HepG2 (cell line): ENCODE measurements around the gene RPTOR. TPM values are rescaled to one million over a fixed set of nuclear protein-coding genes. Genes with fewer than 3 reads are reported as not detected.

Experiments
- ATAC-seq: fragments of 200-7000 bp; cut with Tn5 transposase; 3 replicates; pipeline ENCODE4 v1.9.1; 2020; ENCODE audit warnings: mild to moderate bottlenecking, moderate library complexity
- BruUV-seq: library from RNA; stranded (reverse); fragments of 400-500 nt; replicated peaks from 2 replicates; lab custom pipeline; 2021; lab: Mats Ljungman, UMichigan
- CTCF ChIA-PET: fragments of 300-600 bp; formaldehyde crosslinking; extraction: SDS; loops from one replicate; lab custom pipeline; 2021; ENCODE audit warnings: low total read pairs, inconsistent platforms, low intra/inter-chr PET ratio; lab: Yijun Ruan, JAX
- POLR2A ChIA-PET: fragments of 350-600 bp; sonication (Branson Sonifier 250); formaldehyde crosslinking; loops from one replicate; lab custom pipeline; 2020; ENCODE audit warnings: antibody characterized with exemption, inconsistent platforms; lab: Yijun Ruan, JAX
- DNase-seq: peaks from one replicate; pipeline ENCODE4 v3.0.0-alpha.2; 2015; ENCODE audit warnings: low spot score
- FAIRE-seq: peaks from 3 replicates; lab custom pipeline; 2011; peaks lifted over from hg19 to GRCh38; lab: Jason Lieb, UNC
- H2AFZ ChIP-seq: one replicate; pipeline ENCODE4 v1.6.1; 2011; ENCODE audit warnings: low read length, inconsistent platforms
- H3K27ac ChIP-seq: fragments of 300-600 bp; 3 replicates; pipeline ENCODE4 v1.8.0; 2011; ENCODE audit warnings: mixed run types, mild to moderate bottlenecking, mixed read lengths, low read length, inconsistent platforms; ENCODE audit not compliant: insufficient read depth; ENCODE audit errors: extremely low read length
- H3K27me3 ChIP-seq, 2 experiments: fragments of 200-600 bp in 1 of 2; 2 replicates in 1 of 2; 3 replicates in 1 of 2; pipeline versions ENCODE4 v1.6.0 to v1.8.0; 2011; ENCODE audit warnings: low read length in 2 of 2, mild to moderate bottlenecking in 2 of 2, moderate library complexity in 2 of 2, inconsistent platforms in 1 of 2; ENCODE audit not compliant: insufficient read depth in 2 of 2, control insufficient read depth in 1 of 2
- H3K36me3 ChIP-seq, 2 experiments: fragments of 200-600 bp in 1 of 2; replicated peaks in 1 of 2; 2 replicates in 1 of 2; 3 replicates in 1 of 2; pipeline versions ENCODE4 v1.5.1 to v1.8.0; 2011; ENCODE audit warnings: low read length in 2 of 2, inconsistent platforms in 1 of 2; ENCODE audit not compliant: insufficient read depth in 2 of 2, control insufficient read depth in 1 of 2
- H3K4me1 ChIP-seq: 2 replicates; pipeline ENCODE4 v1.5.1; 2012; ENCODE audit warnings: low read length, inconsistent platforms; ENCODE audit not compliant: insufficient read depth
- H3K4me2 ChIP-seq: 2 replicates; pipeline ENCODE4 v1.6.0; 2011; ENCODE audit warnings: low read depth, low read length, inconsistent platforms
- H3K4me3 ChIP-seq, 3 experiments: fragments of 200-600 bp in 1 of 3; sonication (generic), shearing (Covaris generic) in 1 of 3; replicated peaks in 1 of 3; 2 replicates each; pipeline ENCODE4 v1.5.1; 2011 to 2016; ENCODE audit warnings: low read length in 3 of 3, inconsistent platforms in 2 of 3, low read depth in 2 of 3, mild to moderate bottlenecking in 2 of 3, control low read depth in 1 of 3, mixed read lengths in 1 of 3; ENCODE audit not compliant: insufficient read depth in 1 of 3
- H3K79me2 ChIP-seq: one replicate; pipeline ENCODE4 v1.6.1; 2011; ENCODE audit warnings: low read length, inconsistent platforms; ENCODE audit not compliant: insufficient read depth
- H3K9ac ChIP-seq: 2 replicates; pipeline ENCODE4 v1.6.0; 2011; ENCODE audit warnings: mild to moderate bottlenecking, low read depth, low read length, inconsistent platforms; ENCODE audit not compliant: insufficient read depth
- H3K9me3 ChIP-seq: 2 replicates; pipeline ENCODE4 v1.5.1; 2012; ENCODE audit warnings: mild to moderate bottlenecking, low read length
- H4K20me1 ChIP-seq: 2 replicates; pipeline ENCODE4 v1.6.0; 2011; ENCODE audit warnings: inconsistent platforms, mild to moderate bottlenecking, low read length, moderate library complexity; ENCODE audit not compliant: insufficient read depth
- ARNT2 ChIP-seq: sonication (generic); formaldehyde crosslinking; IDR thresholded peaks from 2 replicates; pipeline ENCODE4 v1.8.0; 2022; ENCODE audit warnings: mild to moderate bottlenecking, low read depth, missing genetic modification reagents, moderate library complexity
- ATF1 ChIP-seq: IDR thresholded peaks from 2 replicates; pipeline ENCODE4 v1.6.1; 2016; ENCODE audit warnings: mild to moderate bottlenecking, control low read depth
- HHEX ChIP-seq: IDR thresholded peaks from 2 replicates; pipeline ENCODE4 v1.6.1; 2016; ENCODE audit warnings: control low read depth
- MYC ChIP-seq: sonication (generic); formaldehyde crosslinking; IDR thresholded peaks from 2 replicates; pipeline ENCODE4 v1.9.0; 2021; ENCODE audit warnings: missing genetic modification reagents, borderline replicate concordance
- NCOA2 ChIP-seq: sonication (generic); formaldehyde crosslinking; IDR thresholded peaks from 2 replicates; pipeline ENCODE4 v1.8.0; 2022; ENCODE audit warnings: inconsistent platforms
- NFRKB ChIP-seq: fragments of 450-650 bp; IDR thresholded peaks from 2 replicates; pipeline ENCODE4 v1.6.1; 2017
- ZNF263 ChIP-seq: sonication (generic); formaldehyde crosslinking; IDR thresholded peaks from 2 replicates; pipeline ENCODE4 v1.4.0; 2020; ENCODE audit warnings: missing genetic modification reagents
- ZNF549 ChIP-seq: sonication (generic); formaldehyde crosslinking; IDR thresholded peaks from 2 replicates; pipeline ENCODE4 v1.5.0; 2020; ENCODE audit warnings: missing genetic modification reagents
- WGBS: methylation state at CpG from one replicate; pipeline ENCODE4 v1.1.6; 2017; ENCODE audit warnings: low lambda C conversion rate; 5-methylcytosine and 5-hydroxymethylcytosine counted together
- in situ Hi-C: cut with HindIII; loops from 2 replicates; pipeline ENCODE4 v1.10.0; 2017; ENCODE audit warnings: low pct_unique_long_range_greater_than_20kb; ENCODE audit not compliant: extremely low pct_ligation_motif_present
- intact Hi-C: fragments of 100-400 bp; cut with micrococcal nuclease; formaldehyde crosslinking; loops from one replicate; pipeline ENCODE4 v1.10.0; 2022; ENCODE audit not compliant: unreplicated experiment
- polyA plus RNA-seq, 8 experiments: library from polyadenylated mRNA; depleted of rRNA in 3 of 8; stranded (reverse) in 7 of 8; unstranded in 1 of 8; fragments of >200 nt; fragmentation: Illumina TruSeq in 4 of 8; extraction: Trizol in 4 of 8; gene quantifications; 2 replicates each; pipeline versions ENCODE4 v1.2.1 to v1.2.3, GENCODE V29; 2011 to 2016; ENCODE audit warnings: low read depth in 4 of 8, missing spikeins in 1 of 8, mixed read lengths in 1 of 8; ENCODE audit not compliant: insufficient read depth in 1 of 8
- total RNA-seq, 5 experiments: library from RNA; depleted of rRNA; stranded (reverse); fragments of >200 nt; fragmentation: Illumina TruSeq; extraction: Trizol; gene quantifications; 2 replicates each; pipeline ENCODE4 v1.2.3, GENCODE V29; 2016; ENCODE audit warnings: low read depth in 1 of 5
- TF ChIP-seq, protein P1 (sequence below): sonication (generic); IDR thresholded peaks from 2 replicates; pipeline ENCODE4 v1.6.1; 2016; ENCODE audit warnings: low read depth, borderline replicate concordance
- TF ChIP-seq, protein P2 (sequence below), 2 experiments: sonication (generic) in 1 of 2; formaldehyde crosslinking in 1 of 2; IDR thresholded peaks; 2 replicates each; pipeline versions ENCODE4 v1.5.1 to v1.6.1; 2011 to 2020; ENCODE audit warnings: borderline replicate concordance in 1 of 2, low read depth in 1 of 2, low read length in 1 of 2, mild to moderate bottlenecking in 1 of 2, missing genetic modification reagents in 1 of 2, moderate library complexity in 1 of 2
- TF ChIP-seq, protein P3 (sequence below): IDR thresholded peaks from 2 replicates; pipeline ENCODE4 v1.4.0; 2020; ENCODE audit warnings: mild to moderate bottlenecking, missing genetic modification reagents
- TF ChIP-seq, protein P4 (sequence below): sonication (generic); formaldehyde crosslinking; IDR thresholded peaks from 2 replicates; pipeline ENCODE4 v1.5.0; 2020; ENCODE audit warnings: mild to moderate bottlenecking, missing genetic modification reagents, borderline replicate concordance

Gene RPTOR
- total and polyA plus RNA-seq, 2 of the 13 experiments (the other 11 are each of a cell fraction or from before 2014, with no cell fraction given) = 6.6 to 25.3 TPM

DNA sequence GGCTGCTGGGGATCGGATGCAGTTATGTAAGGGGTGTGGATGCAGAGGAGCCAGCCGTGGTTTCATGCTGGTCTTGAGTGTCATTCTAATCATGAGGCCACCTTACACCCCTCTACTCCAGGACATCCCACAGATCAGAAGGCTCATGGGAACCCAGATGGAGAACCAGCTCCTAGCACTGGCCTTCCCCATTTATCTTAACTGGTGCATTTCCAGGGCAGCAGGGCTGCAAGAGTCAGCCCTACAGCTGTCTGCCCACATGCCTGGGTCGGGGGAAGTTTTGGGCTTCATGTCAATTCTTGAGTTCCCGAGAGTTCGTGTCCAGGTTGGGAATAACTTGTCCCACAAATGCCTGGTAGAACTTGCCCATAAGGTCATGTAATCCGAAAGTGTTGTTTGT is 29.1 kb downstream of the RPTOR start:
- in situ Hi-C loops (no loop called here), intact Hi-C loops (no loop called here)
- Histone ChIP-seq H3K27ac (no peak overlapping the region), H3K4me2 (no peak overlapping the region), H3K4me1 (peaks cover 5% of the 10 kb centered on the region; the same call in 1 of the 2 replicates), H3K4me3 (no peak overlapping the region), H4K20me1 (peaks cover 26% of the 10 kb centered on the region), H3K27me3 (no peaks in the 10 kb centered on the region), H3K36me3 (peaks cover 0 to 2% of the 10 kb centered on the region in 2 experiments; a peak in 2 of 5 replicates), H3K79me2 (peaks cover 86% of the 10 kb centered on the region), H2AFZ (no peak overlapping the region), H3K9me3 (no peaks in the 10 kb centered on the region), H3K9ac (no peak overlapping the region)
- FAIRE-seq = no peak
- BruUV-seq = no TSS peak
- ChIA-PET POLR2A (interaction anchor here (0.7 kb wide), 1 partner anchor 72 kb away, joined by 3 read pairs; no protein-coding TSS in a partner anchor), CTCF (interaction anchor here (3.2 kb wide), 1 partner anchor 145 kb away, joined by 114 read pairs; no protein-coding TSS in a partner anchor)
- 93% methylated on average over 6 of the region's 6 CpGs for WGBS
- DNase-seq = no peak
- no peak for ATAC-seq
- TF ChIP-seq, protein P1, sequence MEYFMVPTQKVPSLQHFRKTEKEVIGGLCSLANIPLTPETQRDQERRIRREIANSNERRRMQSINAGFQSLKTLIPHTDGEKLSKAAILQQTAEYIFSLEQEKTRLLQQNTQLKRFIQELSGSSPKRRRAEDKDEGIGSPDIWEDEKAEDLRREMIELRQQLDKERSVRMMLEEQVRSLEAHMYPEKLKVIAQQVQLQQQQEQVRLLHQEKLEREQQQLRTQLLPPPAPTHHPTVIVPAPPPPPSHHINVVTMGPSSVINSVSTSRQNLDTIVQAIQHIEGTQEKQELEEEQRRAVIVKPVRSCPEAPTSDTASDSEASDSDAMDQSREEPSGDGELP = no peak
- TF ChIP-seq ARNT2 (no peak), ZNF549 (CRISPR knock-in tag) (no peak), NFRKB (no peak), NCOA2 (CRISPR knock-in tag) (no peak), ZNF263 (CRISPR knock-in tag) (no peak), MYC (CRISPR knock-in tag) (no peak), ATF1 (CRISPR knock-in tag) (no peak), HHEX (CRISPR knock-in tag) (no peak)
- TF ChIP-seq, protein P2, sequence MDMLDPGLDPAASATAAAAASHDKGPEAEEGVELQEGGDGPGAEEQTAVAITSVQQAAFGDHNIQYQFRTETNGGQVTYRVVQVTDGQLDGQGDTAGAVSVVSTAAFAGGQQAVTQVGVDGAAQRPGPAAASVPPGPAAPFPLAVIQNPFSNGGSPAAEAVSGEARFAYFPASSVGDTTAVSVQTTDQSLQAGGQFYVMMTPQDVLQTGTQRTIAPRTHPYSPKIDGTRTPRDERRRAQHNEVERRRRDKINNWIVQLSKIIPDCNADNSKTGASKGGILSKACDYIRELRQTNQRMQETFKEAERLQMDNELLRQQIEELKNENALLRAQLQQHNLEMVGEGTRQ (IDR thresholded peaks at IDR 0.05; ENCODE audit: low read depth, low read length) = no peak
- TF ChIP-seq, protein P2 (CRISPR knock-in tag; IDR thresholded peaks at IDR 0.05; ENCODE audit: borderline replicate concordance) = no peak
- TF ChIP-seq, protein P3, sequence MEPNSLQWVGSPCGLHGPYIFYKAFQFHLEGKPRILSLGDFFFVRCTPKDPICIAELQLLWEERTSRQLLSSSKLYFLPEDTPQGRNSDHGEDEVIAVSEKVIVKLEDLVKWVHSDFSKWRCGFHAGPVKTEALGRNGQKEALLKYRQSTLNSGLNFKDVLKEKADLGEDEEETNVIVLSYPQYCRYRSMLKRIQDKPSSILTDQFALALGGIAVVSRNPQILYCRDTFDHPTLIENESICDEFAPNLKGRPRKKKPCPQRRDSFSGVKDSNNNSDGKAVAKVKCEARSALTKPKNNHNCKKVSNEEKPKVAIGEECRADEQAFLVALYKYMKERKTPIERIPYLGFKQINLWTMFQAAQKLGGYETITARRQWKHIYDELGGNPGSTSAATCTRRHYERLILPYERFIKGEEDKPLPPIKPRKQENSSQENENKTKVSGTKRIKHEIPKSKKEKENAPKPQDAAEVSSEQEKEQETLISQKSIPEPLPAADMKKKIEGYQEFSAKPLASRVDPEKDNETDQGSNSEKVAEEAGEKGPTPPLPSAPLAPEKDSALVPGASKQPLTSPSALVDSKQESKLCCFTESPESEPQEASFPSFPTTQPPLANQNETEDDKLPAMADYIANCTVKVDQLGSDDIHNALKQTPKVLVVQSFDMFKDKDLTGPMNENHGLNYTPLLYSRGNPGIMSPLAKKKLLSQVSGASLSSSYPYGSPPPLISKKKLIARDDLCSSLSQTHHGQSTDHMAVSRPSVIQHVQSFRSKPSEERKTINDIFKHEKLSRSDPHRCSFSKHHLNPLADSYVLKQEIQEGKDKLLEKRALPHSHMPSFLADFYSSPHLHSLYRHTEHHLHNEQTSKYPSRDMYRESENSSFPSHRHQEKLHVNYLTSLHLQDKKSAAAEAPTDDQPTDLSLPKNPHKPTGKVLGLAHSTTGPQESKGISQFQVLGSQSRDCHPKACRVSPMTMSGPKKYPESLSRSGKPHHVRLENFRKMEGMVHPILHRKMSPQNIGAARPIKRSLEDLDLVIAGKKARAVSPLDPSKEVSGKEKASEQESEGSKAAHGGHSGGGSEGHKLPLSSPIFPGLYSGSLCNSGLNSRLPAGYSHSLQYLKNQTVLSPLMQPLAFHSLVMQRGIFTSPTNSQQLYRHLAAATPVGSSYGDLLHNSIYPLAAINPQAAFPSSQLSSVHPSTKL (CRISPR knock-in tag) = no peak
- TF ChIP-seq, protein P4, sequence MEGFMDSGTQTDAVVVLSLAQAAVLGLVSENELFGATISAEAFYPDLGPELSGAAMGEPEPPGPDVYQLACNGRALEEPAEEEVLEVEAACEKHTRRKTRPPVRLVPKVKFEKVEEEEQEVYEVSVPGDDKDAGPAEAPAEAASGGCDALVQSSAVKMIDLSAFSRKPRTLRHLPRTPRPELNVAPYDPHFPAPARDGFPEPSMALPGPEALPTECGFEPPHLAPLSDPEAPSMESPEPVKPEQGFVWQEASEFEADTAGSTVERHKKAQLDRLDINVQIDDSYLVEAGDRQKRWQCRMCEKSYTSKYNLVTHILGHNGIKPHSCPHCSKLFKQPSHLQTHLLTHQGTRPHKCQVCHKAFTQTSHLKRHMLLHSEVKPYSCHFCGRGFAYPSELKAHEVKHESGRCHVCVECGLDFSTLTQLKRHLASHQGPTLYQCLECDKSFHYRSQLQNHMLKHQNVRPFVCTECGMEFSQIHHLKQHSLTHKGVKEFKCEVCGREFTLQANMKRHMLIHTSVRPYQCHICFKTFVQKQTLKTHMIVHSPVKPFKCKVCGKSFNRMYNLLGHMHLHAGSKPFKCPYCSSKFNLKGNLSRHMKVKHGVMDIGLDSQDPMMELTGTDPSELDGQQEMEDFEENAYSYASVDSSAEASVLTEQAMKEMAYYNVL (CRISPR knock-in tag) = no peak
